ENCODE results near the gene PSME3IP1.

PSME3IP1 gene

GRCh38 chr16:57167953-57168352 is 17.9 kb downstream of the PSME3IP1 start:
- DNase-seq (ENCODE audit: low read depth, low spot score), result no peak

DNA sequence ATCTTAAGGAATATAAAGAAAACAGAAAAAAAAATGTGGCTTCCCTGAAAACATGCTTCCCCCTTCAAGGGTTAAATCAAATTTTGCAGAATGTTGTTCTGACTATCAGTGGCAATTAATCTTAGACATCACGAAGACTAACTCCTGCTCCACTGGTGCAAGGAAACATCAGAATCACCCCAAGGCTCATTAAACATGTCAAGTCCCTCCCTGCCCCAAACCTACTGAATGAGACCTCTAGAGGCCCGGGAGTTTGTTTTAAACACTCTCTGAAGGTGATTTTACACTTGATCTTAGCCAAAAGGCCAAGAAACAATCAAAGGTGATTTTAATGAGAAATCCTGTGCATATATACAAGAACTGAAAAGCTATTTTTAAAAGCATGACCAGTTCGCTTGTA is 18.3 kb downstream of the PSME3IP1 start:
- DNase-seq (ENCODE audit: low read depth, low spot score), result no peak

DNA sequence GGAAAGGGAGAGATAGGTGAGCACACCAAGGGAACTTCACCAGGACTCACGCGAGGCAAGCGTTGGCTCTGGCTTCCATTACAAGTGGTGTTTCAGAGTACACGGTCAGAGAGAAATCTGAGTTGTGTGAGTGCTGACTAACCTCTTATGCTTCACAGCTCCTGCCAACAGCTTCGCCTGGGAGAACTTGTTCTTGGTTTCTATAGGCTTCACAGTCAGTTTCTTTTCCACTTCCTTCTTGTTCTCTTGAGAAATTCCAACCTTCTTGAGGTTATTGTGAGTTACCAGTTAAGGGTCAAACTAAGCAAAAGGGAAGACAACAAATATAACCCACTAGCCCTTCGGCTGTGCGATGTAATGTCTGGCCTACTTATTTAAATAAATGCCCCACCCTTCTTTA is 18.9 kb downstream of the PSME3IP1 start:
- no peak for DNase-seq (ENCODE audit: low read depth, low spot score)

- no peak for DNase-seq (ENCODE audit: low read depth, low spot score)
Measured at GRCh38 chr16:57166451-57166850, 19.4 kb downstream of the PSME3IP1 start.

DNA sequence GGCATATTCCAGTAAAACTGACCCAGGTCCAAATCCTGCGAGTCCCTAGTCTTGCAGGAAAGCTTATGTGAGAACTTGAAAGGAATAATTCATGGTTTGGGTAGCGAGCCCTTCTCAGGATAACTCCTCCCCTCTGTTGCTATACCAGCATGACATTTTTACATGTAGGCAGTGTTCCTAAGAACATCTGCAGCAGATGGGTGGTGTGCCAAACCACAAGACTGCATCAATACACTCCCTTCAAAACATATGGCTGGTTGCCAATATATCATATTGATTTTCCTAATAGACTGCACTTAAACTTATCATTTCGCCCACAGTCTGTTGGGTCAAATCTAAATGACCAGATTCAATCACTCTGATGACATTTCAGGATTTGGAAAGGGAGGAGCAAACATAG is 19.9 kb downstream of the PSME3IP1 start:
- DNase-seq (ENCODE audit: low read depth, low spot score), result no peak

- no peak for DNase-seq (ENCODE audit: low read depth, low spot score)
Measured at GRCh38 chr16:57165483-57165882, 20.4 kb downstream of the PSME3IP1 start.

GRCh38 chr16:57163842-57164241 is 22.0 kb downstream of the PSME3IP1 start:
- DNase-seq (ENCODE audit: low read depth, low spot score), result no peak

GRCh38 chr16:57159447-57159846 is 26.4 kb downstream of the PSME3IP1 start:
- no peak for DNase-seq (ENCODE audit: low read depth, low spot score)

- no peak for DNase-seq (ENCODE audit: low read depth, low spot score)
Measured at GRCh38 chr16:57157533-57157932, 28.3 kb downstream of the PSME3IP1 start.

DNA sequence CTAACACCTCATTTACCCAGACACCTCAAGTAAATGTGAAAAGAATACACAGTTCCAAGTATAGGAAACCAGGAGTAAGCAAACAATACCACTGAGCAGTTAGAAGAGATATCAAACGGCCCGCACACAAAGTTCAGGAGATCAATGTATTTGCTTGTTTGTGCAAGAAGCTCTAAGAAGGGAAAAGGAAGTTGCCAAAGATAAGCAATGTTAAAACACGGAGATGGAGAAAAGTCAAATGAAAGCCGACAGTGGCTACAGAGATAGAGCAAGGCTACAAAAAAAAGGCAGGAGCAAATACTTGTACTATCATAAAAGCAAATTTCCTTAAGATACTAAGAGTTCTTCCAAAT is 29.5 kb downstream of the PSME3IP1 start:
- DNase-seq (ENCODE audit: low read depth, low spot score), result no peak

GRCh38 chr16:57155702-57156350 is 30.0 kb downstream of the PSME3IP1 start:
- no peak for DNase-seq (ENCODE audit: low read depth, low spot score)

DNA sequence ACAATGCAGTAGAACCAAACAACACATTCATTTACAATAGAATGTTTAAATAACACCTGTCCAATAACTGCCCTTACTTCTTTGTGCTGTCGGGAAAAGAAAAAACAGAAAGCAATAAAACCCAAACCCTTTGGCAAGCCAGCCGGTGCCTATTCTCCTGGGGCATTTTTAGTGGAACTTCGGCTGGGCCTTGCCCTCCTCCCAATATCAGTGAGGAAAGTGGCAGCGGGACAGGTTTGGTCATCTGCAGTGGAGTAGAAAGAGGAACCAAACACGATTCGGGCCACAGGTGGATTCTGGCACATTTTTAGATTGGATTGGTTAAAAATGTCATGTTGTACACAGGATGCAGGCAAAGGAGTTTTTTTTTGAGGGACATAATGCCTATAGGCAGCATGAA is 32.0 kb downstream of the PSME3IP1 start:
- DNase-seq (ENCODE audit: low read depth, low spot score), result no peak

DNA sequence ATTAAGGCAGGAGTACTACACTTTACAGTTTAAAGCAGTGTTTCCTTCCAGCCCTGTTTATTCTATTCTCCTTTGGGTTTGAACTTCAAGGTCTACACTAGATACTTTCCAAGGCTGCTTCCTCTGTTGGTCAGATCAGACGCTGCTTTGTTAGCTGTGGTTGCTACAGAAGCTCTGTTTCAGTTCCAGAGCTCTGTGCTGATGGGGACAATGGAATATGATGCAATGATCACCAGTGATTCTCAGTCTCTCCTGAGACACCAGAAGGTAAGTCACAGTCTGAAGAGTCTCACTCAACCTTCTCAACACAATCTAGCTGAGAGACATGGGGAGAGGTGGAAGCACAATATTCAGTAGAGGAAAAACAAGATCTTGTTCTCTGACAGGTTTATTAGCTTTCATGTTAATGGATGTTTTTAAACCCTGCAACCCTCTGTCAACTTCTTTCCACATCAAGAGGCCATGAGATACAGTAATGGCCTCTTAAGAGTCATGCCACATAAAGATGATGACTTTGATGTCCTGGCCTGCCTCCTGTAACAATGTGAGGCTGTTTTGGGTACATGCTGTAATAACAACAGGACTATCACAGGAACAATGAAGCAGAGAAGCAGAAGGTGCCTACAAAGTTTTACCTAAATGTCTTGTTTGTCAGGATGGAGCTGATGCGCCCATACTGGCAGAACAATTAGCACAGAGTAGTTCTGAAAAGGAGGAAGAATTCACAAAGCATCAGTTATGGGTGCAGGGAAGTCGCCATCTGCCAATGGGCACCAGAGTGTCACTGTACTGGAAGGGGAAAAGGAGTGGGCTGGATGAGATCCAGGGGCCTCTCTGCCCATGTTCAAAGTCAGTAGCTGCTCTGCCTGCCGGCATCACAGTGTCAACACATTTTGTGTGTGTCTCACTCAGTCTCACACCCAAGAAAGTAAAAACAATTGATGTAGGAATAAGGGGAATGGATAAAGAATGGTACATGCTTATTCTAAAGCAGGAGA is 33.4 kb downstream of the PSME3IP1 start:
- DNase-seq (ENCODE audit: low read depth, low spot score), result no peak

DNA sequence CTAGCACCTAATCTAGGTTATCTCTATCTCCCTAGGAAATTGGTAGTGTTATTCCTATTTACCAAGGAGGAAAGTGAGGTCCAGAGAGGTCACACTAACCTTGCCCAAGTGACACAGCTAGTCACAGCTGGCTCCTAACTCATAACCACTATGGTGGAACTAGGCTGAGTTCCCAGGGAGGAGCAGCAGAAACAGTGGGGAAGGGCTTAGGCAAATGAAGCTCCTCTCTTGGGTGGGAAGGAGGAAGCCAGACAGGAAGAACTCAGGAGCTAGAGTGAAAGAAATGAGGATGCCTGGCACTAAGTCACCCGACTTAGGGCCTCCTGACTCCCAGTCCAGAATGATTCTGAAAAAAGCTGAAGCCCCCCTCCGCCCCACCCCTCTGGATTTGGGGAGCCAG is 34.5 kb downstream of the PSME3IP1 start:
- DNase-seq (ENCODE audit: low read depth, low spot score), result no peak

- no peak for DNase-seq (ENCODE audit: low read depth, low spot score)
Measured at GRCh38 chr16:57150682-57151330, 35.0 kb downstream of the PSME3IP1 start.

- DNase-seq (ENCODE audit: low read depth, low spot score), result no peak
Measured at GRCh38 chr16:57149391-57149790, 36.4 kb downstream of the PSME3IP1 start.

GRCh38 chr16:57148481-57148880 is 37.4 kb downstream of the PSME3IP1 start:
- DNase-seq (ENCODE audit: low read depth, low spot score), result no peak

DNA sequence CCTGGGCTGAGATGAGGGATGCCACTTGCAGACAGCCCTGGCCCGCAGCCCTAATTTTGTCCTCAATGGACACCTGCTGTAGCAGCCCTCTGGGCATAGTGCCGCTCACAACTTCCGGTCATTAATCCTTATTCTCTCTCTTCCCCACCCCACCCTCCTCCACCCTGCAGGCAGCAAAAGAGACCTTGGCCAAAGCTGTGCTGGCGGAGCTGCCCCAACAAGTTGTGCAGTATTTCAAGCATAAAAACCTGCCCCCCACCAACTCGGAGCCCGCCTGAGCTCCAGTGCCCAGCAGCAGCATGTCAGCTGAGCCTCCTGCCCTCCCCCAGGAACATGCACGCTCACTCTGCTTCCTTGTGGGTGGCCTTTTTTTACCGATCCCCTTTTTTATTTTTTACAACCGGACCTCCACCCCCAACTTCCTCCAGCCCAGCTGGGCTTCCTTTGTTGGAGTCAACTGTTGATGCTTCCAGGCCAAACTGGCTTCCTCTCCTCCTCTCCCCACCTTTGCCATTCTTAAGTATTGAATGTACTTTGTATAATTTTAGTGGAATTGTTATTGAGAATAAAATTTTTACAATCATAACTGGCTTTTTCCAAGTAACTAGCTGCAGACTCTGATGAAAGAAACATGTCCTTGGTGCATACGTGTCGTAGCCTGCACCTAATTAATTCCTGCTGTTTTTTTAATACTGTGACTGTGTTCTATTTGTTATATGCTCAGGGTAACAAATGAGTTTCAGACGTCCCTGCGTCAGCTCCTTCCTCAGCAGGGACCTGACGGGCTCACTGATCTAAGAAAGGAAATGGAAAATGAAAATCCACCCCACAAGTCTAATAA is 38.2 kb downstream of the PSME3IP1 start:
- DNase-seq (ENCODE audit: low read depth, low spot score), result no peak

- DNase-seq (ENCODE audit: low read depth, low spot score), result no peak
Measured at GRCh38 chr16:57146735-57147134, 39.1 kb downstream of the PSME3IP1 start.

DNA sequence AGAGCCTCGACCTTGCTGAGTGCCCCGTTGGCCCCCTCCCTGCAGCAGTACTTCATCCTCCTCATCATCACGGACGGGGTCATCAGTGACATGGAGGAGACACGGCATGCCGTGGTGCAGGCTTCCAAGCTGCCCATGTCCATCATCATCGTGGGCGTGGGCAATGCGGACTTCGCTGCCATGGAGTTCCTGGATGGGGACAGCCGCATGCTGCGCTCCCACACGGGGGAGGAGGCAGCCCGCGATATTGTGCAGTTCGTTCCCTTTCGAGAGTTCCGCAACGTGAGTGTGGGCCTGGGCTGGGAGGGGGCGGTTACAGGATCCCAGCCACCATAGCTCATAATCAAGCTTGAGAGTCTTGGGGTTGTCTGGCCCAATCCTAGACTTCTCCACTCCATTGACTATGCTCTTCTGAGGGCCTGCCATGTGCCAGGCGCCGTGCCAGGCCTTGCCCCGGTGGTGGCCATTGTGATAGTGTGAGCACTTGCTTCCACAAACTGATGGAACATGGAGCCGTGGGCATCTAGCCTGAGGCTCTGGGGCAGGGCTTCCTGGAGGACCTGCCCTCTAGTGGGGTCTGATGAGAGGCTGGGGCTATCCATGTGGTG is 39.7 kb downstream of the PSME3IP1 start:
- DNase-seq (ENCODE audit: low read depth, low spot score), result no peak
